HG03159 (cell line): ENCODE measurements around the gene GTF2H4.
"Not testable (repeated sequence)": the region's sequence is repeated elsewhere in the genome, so short reads cannot be mapped to it uniquely, and the experiment has no call there.

Experiments
- ATAC-seq: cut with Tn5 transposase; IDR thresholded peaks from one replicate; pipeline ENCODE4 v1.9.1; 2021; ENCODE audit warnings: mild to moderate bottlenecking, moderate library complexity; ENCODE audit not compliant: unreplicated experiment

The GTF2H4 gene

GRCh38 chr6:30893666-30894065 is 14.3 kb upstream of the GTF2H4 start:
- ATAC-seq = no peak

- no peak for ATAC-seq
These were observed 13.6 kb upstream of the GTF2H4 start for GRCh38 chr6:30894381-30894780.

GRCh38 chr6:30894935-30895334 is 13.1 kb upstream of the GTF2H4 start:
- no peak for ATAC-seq

- ATAC-seq = no peak
These were observed 12.7 kb upstream of the GTF2H4 start for GRCh38 chr6:30895343-30895742.

- ATAC-seq = no peak
These were observed 11.5 kb upstream of the GTF2H4 start for GRCh38 chr6:30896541-30896940.

- ATAC-seq = no peak
These were observed 10.1 kb upstream of the GTF2H4 start for GRCh38 chr6:30897882-30898281.

- no peak for ATAC-seq
These were observed 9.2 kb upstream of the GTF2H4 start for GRCh38 chr6:30898750-30899360.

GRCh38 chr6:30900863-30901417 is 7.1 kb upstream of the GTF2H4 start:
- ATAC-seq = no peak

- ATAC-seq = no peak
These were observed 6.6 kb upstream of the GTF2H4 start for GRCh38 chr6:30901436-30901835.

- not testable (repeated sequence) for ATAC-seq
These were observed 5.8 kb upstream of the GTF2H4 start for GRCh38 chr6:30902196-30902595.

GRCh38 chr6:30902709-30903108 is 5.3 kb upstream of the GTF2H4 start:
- no peak for ATAC-seq

GRCh38 chr6:30903236-30903635 is 4.8 kb upstream of the GTF2H4 start:
- ATAC-seq = no peak

- not testable (repeated sequence) for ATAC-seq
These were observed 683 bp upstream of the GTF2H4 start for GRCh38 chr6:30907290-30907757.

GRCh38 chr6:30908700-30909099 is 693 bp downstream of the GTF2H4 start:
- ATAC-seq = no peak

GRCh38 chr6:30910473-30910872 is 2.5 kb downstream of the GTF2H4 start:
- ATAC-seq = not testable (repeated sequence)

GRCh38 chr6:30912746-30913520 is 4.9 kb downstream of the GTF2H4 start:
- ATAC-seq = no peak

- ATAC-seq = peak; percentile 28
These were observed 5.7 kb downstream of the GTF2H4 start for GRCh38 chr6:30913721-30914075.

GRCh38 chr6:30914076-30914853 is 6.3 kb downstream of the GTF2H4 start, which contains the start of gene VARS2:
VARS2 (plus strand) TSS chr6:30914238; CDS start chr6:30914837, 599 bp downstream.
- ATAC-seq = peak; percentile 72

- ATAC-seq = no peak
These were observed 7.0 kb downstream of the GTF2H4 start for GRCh38 chr6:30914854-30915590.

- no peak for ATAC-seq
These were observed 7.6 kb downstream of the GTF2H4 start for GRCh38 chr6:30915591-30915946.

GRCh38 chr6:30917041-30917440 is 9.0 kb downstream of the GTF2H4 start:
- ATAC-seq = no peak
